Erythroblast (primary cell): ENCODE measurements around the gene SETD3.

Experiments used
- DNase-seq, 2 experiments: peaks; one replicate each; lab custom pipeline; 2025; lab: John Stamatoyannopoulos, UW
- GATA1 ChIP-seq: IDR thresholded peaks from 2 replicates; pipeline ENCODE4 v1.6.1; 2011; ENCODE audit warnings: low read depth, mild to moderate bottlenecking, control low read depth, low read length, moderate library complexity
- POLR2A ChIP-seq: IDR thresholded peaks from 2 replicates; pipeline ENCODE4 v1.6.1; 2011; ENCODE audit warnings: mild to moderate bottlenecking, low read length

The SETD3 gene

DNA sequence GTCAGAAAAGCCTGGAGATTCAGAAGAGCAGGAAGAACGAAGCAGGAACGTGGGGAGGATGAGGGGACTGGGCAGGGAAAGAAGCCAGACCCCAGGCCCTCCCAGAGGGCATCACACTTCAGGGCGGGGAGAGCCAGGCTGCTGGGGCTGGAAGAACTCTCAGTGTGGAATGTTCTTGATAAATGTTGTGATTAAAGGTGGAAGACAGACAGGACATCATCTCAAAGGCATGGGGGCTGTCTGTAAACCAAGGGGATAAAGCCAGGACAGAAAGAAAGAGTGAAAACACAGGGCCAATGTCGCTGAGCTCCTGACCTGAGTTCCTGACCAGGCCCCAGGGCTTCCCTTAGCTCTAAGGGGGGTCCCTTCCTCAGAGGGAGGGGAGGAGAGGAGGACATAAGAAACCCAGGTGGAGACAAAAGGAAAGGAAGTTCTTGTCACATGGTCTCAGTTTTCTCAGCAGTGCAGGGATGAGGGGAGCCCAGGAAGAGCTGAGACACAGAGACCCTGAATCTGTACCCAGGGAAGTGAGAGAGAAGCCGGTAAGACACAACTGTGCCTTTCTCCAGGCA, 56.3 kb downstream of the SETD3 start:
- no peak for TF ChIP-seq GATA1
- no peak for TF ChIP-seq POLR2A
- DNase-seq = no peak

DNA sequence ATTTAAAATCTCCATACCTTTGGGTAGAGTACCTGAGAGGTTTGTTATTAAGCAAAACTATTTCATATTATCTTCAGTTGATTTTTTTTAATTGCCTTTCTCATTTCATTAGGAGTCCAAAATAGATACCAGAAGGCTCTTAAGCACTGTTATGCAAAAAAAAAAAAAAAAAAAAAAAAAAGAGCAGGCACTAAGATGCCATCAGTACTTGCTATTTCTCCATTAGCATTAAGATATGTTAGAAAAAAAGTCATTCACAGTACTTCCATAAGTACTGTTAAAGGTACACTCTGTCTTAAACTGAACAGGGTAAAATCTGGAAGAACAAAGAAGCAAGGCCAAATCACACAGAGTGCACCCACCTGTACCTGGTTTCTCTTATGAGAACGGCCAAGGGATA, 57.2 kb downstream of the SETD3 start:
- no peak for DNase-seq
- TF ChIP-seq GATA1 (no peak), POLR2A (no peak)

DNA sequence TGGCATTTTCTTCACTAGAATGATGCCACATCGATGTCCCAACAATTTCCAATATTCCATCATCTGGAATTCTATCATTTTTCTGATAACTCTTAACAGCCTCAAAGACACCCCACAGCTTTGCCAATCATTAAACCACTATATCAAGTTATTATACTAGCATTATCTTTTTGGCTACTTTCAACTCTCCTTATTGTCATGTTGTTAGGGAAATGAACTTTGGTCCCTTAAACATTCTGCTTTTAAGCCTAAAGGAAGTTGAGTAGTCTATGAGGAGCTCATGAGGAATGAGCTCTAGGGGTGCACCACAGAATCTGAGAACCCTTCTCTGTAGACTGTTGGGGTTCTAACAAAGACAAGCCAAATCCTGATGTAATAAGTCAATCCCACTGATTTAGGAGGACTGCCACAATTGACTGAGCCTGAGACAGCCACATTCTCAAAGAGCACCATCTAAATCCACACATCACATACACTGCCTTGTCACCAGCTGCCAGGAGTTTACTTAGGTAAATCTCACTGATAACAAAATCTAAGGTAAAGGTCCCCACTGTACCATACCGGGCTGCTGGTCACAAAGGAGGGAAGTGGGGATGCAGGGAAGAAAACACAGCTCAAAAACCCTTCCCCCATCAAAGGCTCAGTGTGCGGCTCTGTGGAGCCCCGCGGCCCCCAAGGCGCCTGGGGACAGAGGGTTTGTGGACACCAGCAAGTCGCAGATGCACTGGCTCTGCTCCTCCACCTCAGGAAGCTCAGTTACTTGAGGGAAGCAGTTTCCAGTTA, 58.2 kb downstream of the SETD3 start:
- DNase-seq = no peak
- TF ChIP-seq GATA1 (no peak), POLR2A (no peak)

DNA sequence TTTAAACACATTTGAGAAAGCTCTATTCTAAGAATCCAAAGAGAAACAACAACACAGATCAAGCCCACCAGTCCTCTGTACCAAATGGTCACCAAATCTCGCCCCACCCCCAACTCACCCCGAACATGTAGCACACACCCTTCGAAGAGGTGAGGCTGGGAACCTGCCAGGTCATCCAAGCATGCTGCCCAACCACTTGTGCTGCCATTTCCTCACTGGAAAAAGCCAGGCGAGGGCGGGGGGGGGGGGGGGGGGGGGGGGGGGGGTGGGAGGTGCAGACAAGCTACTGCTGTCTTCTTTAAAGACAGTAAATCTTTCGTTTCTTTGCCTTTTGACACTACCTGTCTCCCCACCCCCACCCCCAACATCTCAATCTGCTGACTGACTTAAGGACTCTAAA, 59.9 kb downstream of the SETD3 start:
- TF ChIP-seq POLR2A (no peak), GATA1 (no peak)
- DNase-seq = no peak

DNA sequence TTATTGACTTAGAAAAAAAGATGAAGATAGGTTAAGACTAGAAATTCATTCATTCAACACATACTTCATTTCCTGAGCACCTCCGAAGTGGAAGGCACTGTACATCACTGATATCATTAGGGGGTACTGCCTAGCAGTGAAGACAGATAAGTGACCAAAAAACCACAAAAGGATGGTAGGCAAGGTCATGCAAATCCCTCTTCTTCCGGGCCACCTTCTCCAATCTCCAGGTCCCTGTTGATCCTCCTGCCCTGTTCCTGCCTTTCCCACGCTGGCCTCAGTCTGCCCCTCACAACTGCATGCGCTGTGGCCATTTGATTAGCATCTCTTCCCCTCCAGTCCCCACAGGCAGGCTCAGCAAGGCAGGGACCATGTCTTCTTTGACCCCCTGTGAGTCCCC, 60.8 kb downstream of the SETD3 start:
- no peak for TF ChIP-seq GATA1
- no peak for TF ChIP-seq POLR2A
- DNase-seq = peak; percentile 31 to 78

DNA sequence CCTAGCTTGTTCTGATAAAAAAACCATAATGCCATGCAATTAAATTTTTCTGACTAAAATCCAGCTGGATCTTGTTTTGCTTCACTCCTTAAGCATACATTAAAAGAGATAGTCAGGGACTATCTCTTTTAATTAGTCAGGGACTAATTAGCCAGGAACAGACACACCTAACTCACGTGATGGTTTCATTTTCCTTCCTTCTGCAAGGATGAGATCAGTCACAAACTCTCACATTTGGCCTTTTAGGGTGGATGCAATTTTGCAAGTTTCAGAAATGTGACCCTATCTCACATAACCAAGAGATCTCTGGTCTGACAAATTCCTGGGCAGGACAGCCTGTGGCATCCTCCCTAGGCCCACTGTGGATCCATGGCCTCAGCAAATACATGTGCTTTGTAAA, 62.4 kb downstream of the SETD3 start:
- TF ChIP-seq GATA1 = no peak
- no peak for TF ChIP-seq POLR2A
- peak; percentile 57 to 58 for DNase-seq

DNA sequence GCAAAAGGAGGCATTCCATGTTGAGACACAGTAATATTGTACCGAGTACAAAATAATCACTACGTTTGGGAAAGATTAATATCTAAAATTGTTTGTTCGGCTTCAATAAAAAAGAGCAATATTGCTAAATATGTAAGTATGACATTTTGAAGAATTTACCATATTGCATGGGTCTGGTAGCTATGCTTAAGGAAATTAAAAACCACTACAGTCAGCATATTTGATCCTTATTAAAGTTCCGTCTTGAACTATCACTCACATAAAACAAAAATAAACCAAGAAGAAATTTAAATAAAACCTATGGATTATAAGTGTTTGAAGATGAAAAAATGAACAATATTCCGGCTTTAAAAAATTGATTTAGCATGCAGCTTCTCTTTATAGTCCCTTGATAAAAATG, 63.8 kb downstream of the SETD3 start:
- DNase-seq = no peak
- no peak for TF ChIP-seq GATA1
- no peak for TF ChIP-seq POLR2A

DNA sequence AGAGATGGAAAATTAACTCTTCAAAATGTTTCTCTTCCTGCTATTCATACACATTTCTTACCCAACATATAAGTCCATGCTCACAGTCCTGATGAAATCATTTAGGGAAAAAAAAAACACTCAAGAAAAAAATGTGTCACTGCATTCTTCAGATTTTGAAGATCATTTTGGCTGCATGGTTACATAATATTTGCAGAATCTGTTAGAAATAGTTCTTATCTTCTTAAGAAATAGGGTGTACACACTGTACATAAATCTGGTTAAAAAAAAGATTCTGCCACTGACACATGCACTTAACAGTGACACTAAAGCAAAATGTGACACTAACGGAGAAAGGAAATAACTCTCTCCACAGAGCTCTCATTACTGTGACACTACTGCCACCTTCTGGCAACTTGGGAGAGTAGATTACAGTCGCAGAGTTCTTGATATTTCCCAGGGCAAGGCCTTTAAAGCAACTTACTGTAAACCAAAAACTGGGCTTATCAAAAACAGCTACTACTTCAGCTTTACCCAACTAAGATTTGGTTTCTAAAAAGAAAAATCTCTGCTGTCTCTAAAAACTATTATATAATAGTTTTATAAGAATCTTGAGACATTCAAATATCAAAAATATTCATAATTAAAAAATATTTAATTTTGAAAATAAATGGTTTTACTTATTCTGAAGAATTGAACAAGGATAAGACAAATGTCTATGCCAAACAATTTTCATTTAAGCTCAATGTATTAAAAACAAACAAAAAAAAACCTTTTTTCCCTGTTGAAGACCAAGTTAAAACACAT, 65.0 kb downstream of the SETD3 start:
- TF ChIP-seq POLR2A (no peak), GATA1 (no peak)
- peak; percentile 82 to 89 for DNase-seq

DNA sequence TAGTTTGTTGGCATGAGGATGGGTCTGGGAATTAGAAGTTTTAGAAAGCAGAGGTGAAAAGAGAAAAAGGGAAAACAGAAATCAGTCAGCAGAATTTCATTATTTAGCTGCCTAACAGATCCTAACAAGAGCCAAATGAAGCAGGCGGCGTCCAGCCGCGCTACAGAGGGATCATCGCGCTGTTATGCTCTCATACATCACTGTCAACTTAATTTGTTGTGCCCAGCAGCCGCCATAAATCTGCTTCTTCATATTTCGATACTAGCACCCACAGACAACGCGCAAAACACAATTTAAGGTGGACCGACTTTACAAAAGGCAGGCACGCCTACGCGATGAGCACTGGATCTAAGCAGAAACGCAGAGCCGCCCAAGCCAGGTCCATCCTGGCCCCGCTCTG, 66.7 kb downstream of the SETD3 start:
- no peak for TF ChIP-seq GATA1
- no peak for DNase-seq

DNA sequence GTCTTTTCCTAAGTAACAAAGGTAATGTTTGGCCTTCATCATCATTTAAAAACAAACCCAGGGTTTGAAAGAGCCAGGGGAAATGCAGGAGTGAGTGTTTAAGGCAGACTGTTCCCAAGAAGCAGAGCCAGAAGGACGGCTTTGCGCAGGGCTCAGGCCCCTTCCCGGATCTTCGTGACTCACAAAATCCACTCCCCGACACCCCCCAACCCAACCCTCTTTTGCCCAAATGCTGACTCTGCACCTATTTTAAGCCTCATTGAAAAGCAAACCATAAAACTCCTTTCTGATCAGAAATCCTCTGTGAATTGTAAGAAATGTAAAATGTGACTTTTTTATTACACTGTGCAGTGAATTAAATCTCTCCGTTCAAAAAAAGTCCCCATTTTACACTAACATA, 67.5 kb downstream of the SETD3 start:
- TF ChIP-seq GATA1 (no peak), POLR2A (no peak)
- DNase-seq = no peak

DNA sequence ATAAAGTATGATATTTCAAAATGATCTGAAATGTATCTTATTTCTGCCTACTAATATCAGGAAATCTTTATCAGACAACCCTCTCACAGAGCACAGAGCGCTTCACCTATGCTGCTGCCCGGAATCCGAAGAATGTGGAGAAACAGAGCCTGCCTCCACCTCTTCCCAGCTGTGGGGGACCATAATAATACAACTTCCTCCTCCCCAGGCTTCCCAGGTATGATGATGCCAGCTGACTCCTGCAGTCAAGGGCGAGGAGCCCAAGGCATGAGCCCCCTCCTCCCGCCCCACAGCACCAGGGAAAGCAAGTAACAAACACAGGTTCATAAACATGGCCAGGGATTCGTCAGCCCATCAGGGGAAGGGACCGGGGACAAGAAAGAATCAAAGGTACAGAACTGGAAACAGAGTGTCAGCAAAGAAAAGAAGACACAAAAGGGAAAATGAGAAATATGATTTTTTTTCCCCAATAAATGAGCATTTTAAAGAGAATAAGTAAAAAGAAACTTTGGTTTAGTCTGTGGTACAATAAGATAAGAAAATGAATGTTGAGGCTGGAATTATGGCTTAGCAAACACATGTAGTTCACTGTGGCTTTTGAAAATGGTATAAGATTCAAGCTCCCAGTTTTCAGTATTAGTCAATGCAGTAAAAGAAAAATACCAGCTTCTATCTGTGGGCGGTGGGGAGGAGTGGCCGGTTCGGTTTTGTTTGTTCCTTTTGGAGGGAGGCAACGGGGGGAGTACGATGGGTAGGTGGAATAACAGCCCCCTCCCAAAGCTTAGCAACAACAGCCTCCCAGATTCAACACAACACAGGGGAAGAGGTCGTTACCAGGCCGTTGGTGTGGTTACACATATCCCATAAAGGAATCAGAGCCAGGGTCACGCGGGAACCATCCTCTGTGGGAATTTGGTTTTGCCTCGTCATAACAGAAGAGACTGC, 68.3 kb downstream of the SETD3 start:
- DNase-seq = no peak
- TF ChIP-seq GATA1 (no peak), POLR2A (no peak)

DNA sequence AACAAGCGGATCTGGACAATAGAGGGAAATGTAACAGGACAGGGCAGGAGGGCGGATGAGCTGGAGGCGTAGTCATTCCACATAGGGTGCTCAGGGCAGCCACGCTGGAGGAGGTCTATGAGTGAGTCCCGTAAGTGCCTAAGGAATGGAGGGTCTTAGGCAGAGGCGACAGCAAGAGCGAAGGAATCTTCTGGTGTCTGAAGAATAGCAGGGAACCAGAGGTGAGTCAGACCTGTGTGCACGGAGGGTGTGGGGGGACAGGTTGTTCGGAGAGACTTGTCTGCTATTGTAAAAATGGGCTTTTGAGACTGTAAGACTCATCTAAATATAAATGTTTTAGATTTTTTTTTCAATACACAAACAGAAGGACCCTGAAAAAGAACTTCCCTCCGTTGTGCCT, 70.6 kb downstream of the SETD3 start:
- TF ChIP-seq GATA1 (no peak), POLR2A (no peak)
- DNase-seq = no peak

DNA sequence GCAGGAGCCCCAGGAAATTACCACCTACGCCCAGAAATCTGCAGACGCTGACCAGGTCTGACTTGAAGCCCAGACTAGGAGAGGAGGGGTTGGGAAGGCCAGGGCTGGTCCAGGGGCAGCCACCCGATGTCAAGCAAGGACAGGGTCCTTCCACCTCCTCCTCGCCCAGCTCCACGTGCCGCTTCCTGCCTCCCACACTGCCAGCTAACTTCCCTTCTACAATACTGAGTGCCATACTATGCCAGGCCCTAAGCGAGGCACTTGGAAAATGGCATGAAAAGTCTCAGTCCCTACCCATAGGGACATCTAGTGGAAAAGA, 71.7 kb downstream of the SETD3 start:
- no peak for DNase-seq
- TF ChIP-seq GATA1 (no peak), POLR2A (no peak)
